D721Med (cell line): ENCODE results near the gene GPATCH1.
A peak's percentile ranks its signal among the peaks of the same experiment; 100 is the strongest.
"Not testable (repeated sequence)": the region's sequence is repeated elsewhere in the genome, so short reads cannot be mapped to it uniquely, and the experiment has no call there.

Source experiments
- DNase-seq: peaks from one replicate; pipeline ENCODE4 v3.0.0; 2011; ENCODE audit warnings: low spot score; ENCODE audit not compliant: insufficient read length
- FAIRE-seq: peaks from 2 replicates; lab custom pipeline; 2011; peaks lifted over from hg19 to GRCh38; lab: Jason Lieb, UNC
- CTCF ChIP-seq: IDR thresholded peaks from 2 replicates; pipeline ENCODE4 v1.5.1; 2012; ENCODE audit warnings: mild to moderate bottlenecking, control low read depth; ENCODE audit not compliant: insufficient read depth; ENCODE audit errors: missing control alignments

The GPATCH1 gene

GRCh38 chr19:33117501-33117900, 36.5 kb downstream of the GPATCH1 start:
- FAIRE-seq (no peak), DNase-seq (no peak)
- no peak for TF ChIP-seq CTCF

GRCh38 chr19:33118643-33119042, 37.7 kb downstream of the GPATCH1 start:
- TF ChIP-seq CTCF, result no peak
- DNase-seq (no peak), FAIRE-seq (no peak)

GRCh38 chr19:33124207-33125098, 43.5 kb downstream of the GPATCH1 start:
- DNase-seq (no peak), FAIRE-seq (peak; percentile 68)
- no peak for TF ChIP-seq CTCF

GRCh38 chr19:33125929-33126388, 45.0 kb downstream of the GPATCH1 start:
- FAIRE-seq (no peak), DNase-seq (peak; percentile 60)
- peak; percentile 65 for TF ChIP-seq CTCF

GRCh38 chr19:33126712-33127111, 45.7 kb downstream of the GPATCH1 start:
- DNase-seq, FAIRE-seq: not testable (repeated sequence)

- TF ChIP-seq CTCF, result no peak
- no peak for DNase-seq
- FAIRE-seq, result no peak
These were observed 48.9 kb downstream of the GPATCH1 start for GRCh38 chr19:33129901-33130300.

- TF ChIP-seq CTCF, result no peak
- DNase-seq (no peak), FAIRE-seq (no peak)
These were observed 49.5 kb downstream of the GPATCH1 start for GRCh38 chr19:33130433-33130832.
